NCI-H2081 (cell line): ENCODE measurements around the gene PNKD.
A peak's percentile ranks its signal among the peaks of the same experiment; 100 is the strongest.

Source experiments
- DNase-seq, 2 experiments: peaks; one replicate each; lab custom pipeline; 2025; lab: John Stamatoyannopoulos, UW

The PNKD gene

GRCh38 chr2:218341381-218341780 lies 71.1 kb downstream of the PNKD start:
- no peak for DNase-seq

GRCh38 chr2:218342837-218343236 lies 72.5 kb downstream of the PNKD start:
- no peak for DNase-seq

GRCh38 chr2:218343591-218343990 lies 73.3 kb downstream of the PNKD start:
- DNase-seq: no peak

GRCh38 chr2:218344090-218344754 lies 73.9 kb downstream of the PNKD start:
- no peak for DNase-seq

- DNase-seq: no peak
Observed at GRCh38 chr2:218344755-218345417, 74.6 kb downstream of the PNKD start.

- no peak for DNase-seq
Observed at GRCh38 chr2:218345491-218346236, 75.3 kb downstream of the PNKD start.

- no peak for DNase-seq
Observed at GRCh38 chr2:218347172-218347571, 76.9 kb downstream of the PNKD start.

GRCh38 chr2:218354045-218354444 lies 83.7 kb downstream of the PNKD start:
- no peak for DNase-seq

GRCh38 chr2:218354850-218355443 lies 84.6 kb downstream of the PNKD start:
- DNase-seq: no peak

GRCh38 chr2:218357236-218358177 lies 87.2 kb downstream of the PNKD start:
- no peak for DNase-seq

- DNase-seq: no peak
Observed at GRCh38 chr2:218360453-218360852, 90.1 kb downstream of the PNKD start.

GRCh38 chr2:218362606-218363005 lies 92.3 kb downstream of the PNKD start:
- DNase-seq: no peak

- DNase-seq: no peak
Observed at GRCh38 chr2:218363736-218364135, 93.4 kb downstream of the PNKD start.

GRCh38 chr2:218364196-218364595 lies 93.9 kb downstream of the PNKD start:
- DNase-seq: no peak

- DNase-seq: no peak
Observed at GRCh38 chr2:218366621-218367414, 96.5 kb downstream of the PNKD start.

- DNase-seq: no peak
Observed at GRCh38 chr2:218367415-218368149, 97.3 kb downstream of the PNKD start.

GRCh38 chr2:218368150-218368528 lies 97.8 kb downstream of the PNKD start:
- DNase-seq: no peak

- peak in 1 of 2 experiments; percentile 51 for DNase-seq
Observed at GRCh38 chr2:218368621-218369153, 98.4 kb downstream of the PNKD start.

- DNase-seq: peak in 1 of 2 experiments; percentile 56
Observed at GRCh38 chr2:218369330-218369729, 99.0 kb downstream of the PNKD start.
